Neural crest cell (in vitro differentiated cells): ENCODE data around the gene BSN. TPM values are rescaled to one million over a fixed set of nuclear protein-coding genes. Genes with fewer than 3 reads are reported as not detected.

Experiments
- DNase-seq: peaks from one replicate; pipeline ENCODE4 v3.0.0; 2021; ENCODE audit warnings: low read depth, mixed read lengths, low spot score
- H3K27ac Mint-ChIP-seq: one replicate; pipeline ENCODE4 v1.8.0; 2021; ENCODE audit warnings: mild to moderate bottlenecking, mixed read lengths; ENCODE audit not compliant: unreplicated experiment
- H3K27me3 Mint-ChIP-seq: 2 replicates; pipeline ENCODE4 v1.8.0; 2021; ENCODE audit warnings: low read depth, mild to moderate bottlenecking, mixed read lengths
- H3K36me3 Mint-ChIP-seq: 2 replicates; pipeline ENCODE4 v1.8.0; 2021; ENCODE audit warnings: low read depth, mild to moderate bottlenecking, mixed read lengths
- H3K4me1 Mint-ChIP-seq: 2 replicates; pipeline ENCODE4 v1.8.0; 2021; ENCODE audit warnings: mixed read lengths
- H3K4me3 Mint-ChIP-seq: one replicate; pipeline ENCODE4 v1.8.0; 2021; ENCODE audit warnings: mild to moderate bottlenecking, mixed read lengths
- H3K9me3 Mint-ChIP-seq: 2 replicates; pipeline ENCODE4 v1.8.0; 2021; ENCODE audit warnings: mixed read lengths
- total RNA-seq: library from RNA; stranded (reverse); gene quantifications from 2 replicates; pipeline ENCODE4 v1.2.1, GENCODE V29; 2021
- TF ChIP-seq, protein P1 (sequence below): fragments of 200-600 bp; sonication (generic); conservative IDR thresholded peaks from 2 replicates; pipeline ENCODE4 v1.5.0; 2021; ENCODE audit warnings: antibody characterized with exemption, mild to moderate bottlenecking

Gene BSN
- total RNA-seq, 1 donor from 2014 or later, result 6.5 TPM

DNA sequence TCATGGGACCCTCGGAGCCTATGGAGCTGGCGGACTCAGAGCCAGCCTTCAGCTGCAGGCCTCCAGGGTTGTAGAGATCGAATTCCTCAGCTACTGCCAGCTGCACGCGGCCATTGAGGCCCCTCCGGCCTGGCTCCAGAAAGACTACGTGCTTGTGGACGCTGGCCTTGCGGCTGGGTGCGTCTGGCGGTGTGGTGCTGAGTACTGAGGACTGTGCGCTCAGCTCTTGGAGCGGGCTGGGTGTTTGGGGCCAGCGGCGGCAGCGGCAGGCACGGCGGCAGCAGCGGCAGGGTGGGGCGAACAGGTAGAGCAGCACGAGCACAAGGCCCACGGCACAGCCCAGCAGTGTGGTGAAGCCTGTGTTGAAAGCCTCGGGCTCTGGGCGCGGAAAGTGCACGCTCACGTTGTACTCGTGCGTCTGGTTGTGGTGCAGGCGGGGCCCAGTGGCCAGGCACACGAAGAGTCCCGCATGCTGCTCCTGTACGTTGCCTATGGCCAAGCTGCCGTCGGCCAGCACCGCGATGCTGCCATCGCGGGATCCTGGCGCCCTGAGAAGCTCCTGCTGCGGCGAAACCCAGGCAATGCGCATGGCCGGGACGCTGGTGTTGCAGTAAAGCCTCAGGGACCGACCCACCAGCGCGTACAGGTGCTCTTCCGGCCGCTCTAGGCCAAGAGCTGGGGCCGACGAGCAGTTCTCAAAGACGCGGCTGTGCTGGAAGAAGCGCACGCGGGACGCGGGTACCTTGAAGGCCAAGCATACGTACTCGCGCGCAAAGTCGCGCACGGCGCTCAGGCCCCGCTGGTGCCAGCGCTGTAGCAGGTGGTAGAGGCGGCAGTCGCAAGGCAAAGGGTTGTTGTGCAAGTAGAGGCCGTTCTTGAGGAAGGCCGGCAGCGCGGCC is 163.9 kb downstream of the BSN start:
- peaks cover 25% of the 10 kb centered on the region for H3K4me1 Mint-ChIP-seq
- H3K36me3 Mint-ChIP-seq, result peaks cover 8% of the 10 kb centered on the region
- peak overlapping the region; percentile 92 for H3K27ac Mint-ChIP-seq
- DNase-seq, result no peak
- TF ChIP-seq, protein P1, sequence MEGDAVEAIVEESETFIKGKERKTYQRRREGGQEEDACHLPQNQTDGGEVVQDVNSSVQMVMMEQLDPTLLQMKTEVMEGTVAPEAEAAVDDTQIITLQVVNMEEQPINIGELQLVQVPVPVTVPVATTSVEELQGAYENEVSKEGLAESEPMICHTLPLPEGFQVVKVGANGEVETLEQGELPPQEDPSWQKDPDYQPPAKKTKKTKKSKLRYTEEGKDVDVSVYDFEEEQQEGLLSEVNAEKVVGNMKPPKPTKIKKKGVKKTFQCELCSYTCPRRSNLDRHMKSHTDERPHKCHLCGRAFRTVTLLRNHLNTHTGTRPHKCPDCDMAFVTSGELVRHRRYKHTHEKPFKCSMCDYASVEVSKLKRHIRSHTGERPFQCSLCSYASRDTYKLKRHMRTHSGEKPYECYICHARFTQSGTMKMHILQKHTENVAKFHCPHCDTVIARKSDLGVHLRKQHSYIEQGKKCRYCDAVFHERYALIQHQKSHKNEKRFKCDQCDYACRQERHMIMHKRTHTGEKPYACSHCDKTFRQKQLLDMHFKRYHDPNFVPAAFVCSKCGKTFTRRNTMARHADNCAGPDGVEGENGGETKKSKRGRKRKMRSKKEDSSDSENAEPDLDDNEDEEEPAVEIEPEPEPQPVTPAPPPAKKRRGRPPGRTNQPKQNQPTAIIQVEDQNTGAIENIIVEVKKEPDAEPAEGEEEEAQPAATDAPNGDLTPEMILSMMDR, result no peak
- H3K27me3 Mint-ChIP-seq, result peaks cover 15% of the 10 kb centered on the region
- H3K9me3 Mint-ChIP-seq, result no peaks in the 10 kb centered on the region
- H3K4me3 Mint-ChIP-seq, result peak overlapping the region; percentile 98

DNA sequence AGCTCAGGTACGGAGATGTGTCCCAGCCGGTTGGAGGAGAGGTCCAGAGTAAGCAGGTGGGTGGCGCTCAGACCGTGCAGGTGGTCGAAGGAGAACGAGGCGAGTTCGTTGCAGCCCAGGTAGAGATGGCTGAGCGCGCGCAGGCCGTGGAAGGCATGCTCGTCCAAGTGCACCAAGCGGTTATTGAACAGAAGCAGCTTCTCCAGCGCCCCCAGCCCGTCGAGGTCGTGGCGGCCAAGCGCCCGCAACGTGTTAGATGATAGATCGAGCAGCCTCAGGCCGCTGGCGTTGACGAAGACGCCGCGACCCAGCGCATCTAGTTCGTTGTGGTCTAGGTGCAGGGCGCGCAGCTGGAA is 164.6 kb downstream of the BSN start:
- Mint-ChIP-seq H3K36me3 (peaks cover 8% of the 10 kb centered on the region), H3K9me3 (no peaks in the 10 kb centered on the region), H3K4me3 (peak overlapping the region; percentile 98), H3K27me3 (peaks cover 17% of the 10 kb centered on the region), H3K27ac (peak overlapping the region; percentile 92), H3K4me1 (peaks cover 27% of the 10 kb centered on the region)
- no peak for DNase-seq
- TF ChIP-seq, protein P1, result no peak

DNA sequence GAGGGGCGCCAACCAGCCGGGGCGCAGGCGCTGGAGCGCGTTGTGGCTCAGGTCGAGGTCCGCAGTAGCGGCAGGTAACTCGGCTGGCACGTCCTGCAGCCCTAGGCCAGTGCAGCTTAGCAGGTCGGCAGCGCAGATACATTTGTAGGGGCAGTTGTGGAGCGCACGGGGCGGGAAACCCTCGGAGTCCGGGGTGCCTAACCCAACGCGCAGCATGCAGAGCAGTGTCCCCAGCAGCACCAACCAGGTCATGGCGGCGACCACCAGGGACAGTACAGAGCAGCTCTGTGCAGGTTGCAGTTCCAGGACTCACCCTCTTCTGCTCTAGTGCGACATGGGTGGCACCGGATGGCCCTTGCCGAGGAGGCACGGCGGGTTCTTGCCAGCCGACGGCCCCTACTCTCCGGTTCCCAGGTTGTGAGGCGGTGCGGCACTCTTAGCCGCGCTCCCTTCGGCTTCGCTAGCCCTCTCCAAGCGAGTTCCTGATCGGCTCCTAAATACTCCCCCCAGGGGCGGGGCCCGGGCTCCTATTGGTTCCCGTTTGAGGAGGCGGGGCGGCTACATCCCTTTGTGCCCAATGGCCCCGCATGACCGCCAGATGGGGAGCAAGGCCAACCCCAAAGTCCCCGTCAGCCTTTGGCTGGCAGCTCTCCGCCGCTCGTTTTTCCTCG is 165.1 kb downstream of the BSN start, which contains the start of gene AMIGO3:
Gene AMIGO3, minus strand, starts transcription at position 471 of the 671 bp plus-strand sequence. Its CDS starts 219 bp downstream, at position 252.
- Mint-ChIP-seq H3K4me3 (peak within 1 kb of the TSS; percentile 98), H3K9me3 (no peaks in the 10 kb centered on the region), H3K27ac (peak within 1 kb of the TSS; percentile 92), H3K4me1 (peaks cover 31% of the 10 kb centered on the region), H3K27me3 (peaks cover 19% of the 10 kb centered on the region), H3K36me3 (peaks cover 8% of the 10 kb centered on the region)
- DNase-seq, result peak; percentile 90
- TF ChIP-seq, protein P1, result peak; percentile 73

Other genes starting within 250 kb of the BSN start
- gene USP4, start 214.4 kb upstream of the BSN start, total RNA-seq, result 39.3 and 41.5 TPM in 2 replicates
- gene GPX1, start 196.1 kb upstream of the BSN start, total RNA-seq, result 165 and 172 TPM in 2 replicates
- gene RHOA, start 142.5 kb upstream of the BSN start, total RNA-seq, result 354 and 361 TPM in 2 replicates
- gene TCTA, start 142.1 kb upstream of the BSN start, total RNA-seq, result 9.6 and 12.4 TPM in 2 replicates
- gene AMT, start 132.0 kb upstream of the BSN start, total RNA-seq, result 10.2 and 14.0 TPM in 2 replicates
- 19.5 and 23.4 TPM in 2 replicates for gene NICN1, start 125.2 kb upstream of the BSN start, total RNA-seq
- 93.9 and 98.6 TPM in 2 replicates for gene DAG1, start 84.2 kb upstream of the BSN start, total RNA-seq
- gene APEH, start 119.9 kb downstream of the BSN start, total RNA-seq, result 150 and 162 TPM in 2 replicates
- 15.0 and 18.1 TPM in 2 replicates for gene MST1, start 135.0 kb downstream of the BSN start, total RNA-seq
- gene RNF123, start 135.1 kb downstream of the BSN start, total RNA-seq, result 42.4 and 44.9 TPM in 2 replicates
- gene AMIGO3, start 165.2 kb downstream of the BSN start, total RNA-seq, result 0.89 and 0.96 TPM in 2 replicates
- 40.1 and 46.1 TPM in 2 replicates for gene GMPPB, start 169.5 kb downstream of the BSN start, total RNA-seq
- gene IP6K1, start 232.1 kb downstream of the BSN start, total RNA-seq, result 54.9 and 63.3 TPM in 2 replicates
- 0.12 and 0.16 TPM in 2 replicates for gene CDHR4, start 245.4 kb downstream of the BSN start, total RNA-seq
- 15.5 and 17.3 TPM in 2 replicates for gene INKA1, start 248.8 kb downstream of the BSN start, total RNA-seq